Measurements from ENCODE around the gene TSC2. TPM values are rescaled to one million over a fixed set of nuclear protein-coding genes. Genes with fewer than 3 reads are reported as not detected.

The TSC2 gene
- polyA plus RNA-seq, 3 donors = 11.7 to 95.1 (median 20.8) TPM

- H3K4me3 ChIP-seq (replicated peaks in 1 of 3; ENCODE audit: low read depth in 2 of 3, low read length in 3 of 3) = no peak overlapping the region
- no peak overlapping the region for H3K4me3 Mint-ChIP-seq
- 95% methylated on average over 34 of the region's 35 CpGs for WGBS (ENCODE audit: insufficient coverage)
- no peak overlapping the region for H3K9ac ChIP-seq (ENCODE audit: insufficient read depth, low read length, poor library complexity, severe bottlenecking)
- H3K4me1 ChIP-seq (ENCODE audit: control insufficient read depth in 1 of 2, insufficient read depth in 2 of 2, low read length in 2 of 2) = no peaks in the 10 kb centered on the region
- no peak overlapping the region for H3K27ac Mint-ChIP-seq
- DNase-seq = no peak
- no peaks in the 10 kb centered on the region for H3K9me3 Mint-ChIP-seq
- no peak for TF ChIP-seq CTCF (IDR thresholded peaks at IDR 0.05)
- intact Hi-C loops (cut with micrococcal nuclease) = no loop called here
- H3K79me2 ChIP-seq (ENCODE audit: insufficient read depth, low read length) = no peaks in the 10 kb centered on the region
- H2AFZ ChIP-seq (ENCODE audit: insufficient read depth, low read depth, low read length, poor library complexity, severe bottlenecking) = no peak overlapping the region
- H3K36me3 Mint-ChIP-seq = peaks cover 40 to 75% of the 10 kb centered on the region in 2 donors
- H3K4me1 Mint-ChIP-seq = no peaks in the 10 kb centered on the region
- no peaks in the 10 kb centered on the region for H3K27me3 ChIP-seq (ENCODE audit: control insufficient read depth in 2 of 2, insufficient read depth in 2 of 2, low read length in 2 of 2)
- H3K4me2 ChIP-seq (replicated peaks; ENCODE audit: extremely low read depth, low read length, poor library complexity, severe bottlenecking) = no peak overlapping the region
- no peaks in the 10 kb centered on the region for H4K20me1 ChIP-seq (ENCODE audit: insufficient read depth, low read length)
- no peak overlapping the region for H3K27ac ChIP-seq (ENCODE audit: low read depth in 1 of 2, low read length in 2 of 2)
- peaks cover 75 to 98% of the 10 kb centered on the region in 2 donors for H3K36me3 ChIP-seq (replicated peaks in 1 of 2; ENCODE audit: control insufficient read depth in 1 of 2, insufficient read depth in 2 of 2, low read length in 2 of 2)
- peaks cover 0 to 2% (median 2%) of the 10 kb centered on the region in 3 donors for H3K27me3 Mint-ChIP-seq (ENCODE audit: low read depth in 3 of 3)
- no peaks in the 10 kb centered on the region for H3K9me3 ChIP-seq (replicated peaks in 1 of 2; ENCODE audit: control insufficient read depth in 1 of 2, insufficient read depth in 1 of 2, low read length in 2 of 2)
These were observed 33.7 kb downstream of the TSC2 start for GRCh38 chr16:2081201-2082084.

DNA sequence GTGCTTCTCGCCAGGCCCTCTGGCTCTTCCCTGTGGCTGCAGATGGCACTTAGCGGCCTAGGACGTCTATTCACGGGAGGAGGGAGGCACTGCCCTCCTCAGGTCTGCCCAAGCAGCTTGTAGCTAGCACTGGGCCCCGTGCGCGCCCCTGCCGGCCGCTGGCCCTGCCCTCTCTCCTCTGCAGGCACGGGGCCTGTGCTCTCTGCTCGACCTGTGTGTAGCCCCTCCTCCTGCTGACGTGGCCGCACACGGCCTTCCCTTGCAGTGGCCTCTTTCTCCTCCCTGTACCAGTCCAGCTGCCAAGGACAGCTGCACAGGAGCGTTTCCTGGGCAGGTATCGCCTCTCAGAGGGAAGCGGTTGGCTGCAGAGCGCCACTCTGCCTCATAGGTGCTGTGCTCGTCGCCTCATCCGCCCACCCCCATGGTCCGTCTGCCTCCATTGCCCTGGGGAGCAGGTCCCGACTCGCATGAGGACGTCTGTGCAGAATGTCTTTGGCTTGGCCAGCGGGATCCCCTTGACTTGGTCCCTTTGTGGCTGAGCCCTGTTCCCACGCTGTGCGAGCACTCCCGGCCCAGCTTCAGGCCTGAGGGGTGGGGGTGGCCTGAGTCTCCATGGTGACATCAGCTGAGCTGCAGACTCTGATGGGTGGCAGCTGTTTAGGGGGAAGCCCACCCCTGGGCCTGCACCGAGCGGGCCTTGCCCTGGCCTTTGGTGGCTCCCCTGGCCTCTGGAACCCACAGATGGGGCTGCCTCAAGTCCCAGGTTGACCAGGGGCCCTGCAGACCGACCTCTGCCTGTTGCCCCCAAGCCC, 34.6 kb downstream of the TSC2 start:
- Histone ChIP-seq H3K4me2 (replicated peaks; ENCODE audit: extremely low read depth, low read length, poor library complexity, severe bottlenecking) (no peak overlapping the region), H4K20me1 (ENCODE audit: insufficient read depth, low read length) (no peaks in the 10 kb centered on the region), H3K27ac (ENCODE audit: low read depth in 1 of 2, low read length in 2 of 2) (no peak overlapping the region), H3K79me2 (ENCODE audit: insufficient read depth, low read length) (no peaks in the 10 kb centered on the region), H3K9me3 (replicated peaks in 1 of 2; ENCODE audit: control insufficient read depth in 1 of 2, insufficient read depth in 1 of 2, low read length in 2 of 2) (no peaks in the 10 kb centered on the region), H3K36me3 (replicated peaks in 1 of 2; ENCODE audit: control insufficient read depth in 1 of 2, insufficient read depth in 2 of 2, low read length in 2 of 2) (peaks cover 78 to 98% of the 10 kb centered on the region in 2 donors), H3K27me3 (ENCODE audit: control insufficient read depth in 2 of 2, insufficient read depth in 2 of 2, low read length in 2 of 2) (no peaks in the 10 kb centered on the region), H2AFZ (ENCODE audit: insufficient read depth, low read depth, low read length, poor library complexity, severe bottlenecking) (no peak overlapping the region), H3K9ac (ENCODE audit: insufficient read depth, low read length, poor library complexity, severe bottlenecking) (no peak overlapping the region), H3K4me3 (replicated peaks in 1 of 3; ENCODE audit: low read depth in 2 of 3, low read length in 3 of 3) (no peak overlapping the region), H3K4me1 (ENCODE audit: control insufficient read depth in 1 of 2, insufficient read depth in 2 of 2, low read length in 2 of 2) (no peaks in the 10 kb centered on the region)
- Mint-ChIP-seq H3K36me3 (peaks cover 40 to 75% of the 10 kb centered on the region in 2 donors), H3K9me3 (no peaks in the 10 kb centered on the region), H3K4me1 (no peaks in the 10 kb centered on the region), H3K27ac (no peak overlapping the region), H3K27me3 (ENCODE audit: low read depth in 3 of 3) (peaks cover 0 to 2% (median under 1%) of the 10 kb centered on the region in 3 donors), H3K4me3 (no peak overlapping the region)
- 93% methylated on average over 30 of the region's 32 CpGs for WGBS (ENCODE audit: insufficient coverage)
- no peak for TF ChIP-seq CTCF (IDR thresholded peaks at IDR 0.05)
- intact Hi-C loops (cut with micrococcal nuclease) = no loop called here
- DNase-seq = no peak

All from CD14-positive monocyte (primary cell).